ENCODE data around the gene LRP5.

Gene LRP5

GRCh38 chr11:68312117-68312779, at the start of gene LRP5:
Gene LRP5, plus strand, starts transcription at chr11:68312591. Its CDS starts 124 bp downstream, at chr11:68312715.
- peak; percentile 28 to 73 (median 49) for DNase-seq

- no peak for DNase-seq
These were observed 48.9 kb upstream of the LRP5 start for GRCh38 chr11:68263444-68264035.

- no peak for DNase-seq
These were observed 48.1 kb upstream of the LRP5 start for GRCh38 chr11:68264244-68264643.

GRCh38 chr11:68264741-68265540, 47.5 kb upstream of the LRP5 start:
- no peak for DNase-seq

- peak; percentile 27 to 35 (median 32) for DNase-seq
These were observed 46.1 kb upstream of the LRP5 start for GRCh38 chr11:68266121-68266891.

GRCh38 chr11:68266936-68267880, 45.2 kb upstream of the LRP5 start:
- DNase-seq, result peak; percentile 37 to 51 (median 45)

GRCh38 chr11:68267881-68268240, 44.5 kb upstream of the LRP5 start:
- DNase-seq, result no peak

GRCh38 chr11:68269414-68270081, 42.8 kb upstream of the LRP5 start:
- DNase-seq, result peak in 1 of 3 donors; percentile 28

- no peak for DNase-seq
These were observed 42.0 kb upstream of the LRP5 start for GRCh38 chr11:68270196-68271022.

GRCh38 chr11:68271023-68271780, 41.2 kb upstream of the LRP5 start:
- peak; percentile 80 to 86 (median 85) for DNase-seq

GRCh38 chr11:68271781-68272608, 40.4 kb upstream of the LRP5 start, which contains the start of gene C11orf24:
Gene C11orf24, minus strand, starts transcription at chr11:68271973. Its CDS starts 8,206 bp downstream, at chr11:68263767.
- DNase-seq, result peak; percentile 97 to 100 (median 99)

GRCh38 chr11:68273026-68273738, 39.2 kb upstream of the LRP5 start:
- DNase-seq, result no peak

GRCh38 chr11:68274306-68274705, 38.1 kb upstream of the LRP5 start:
- DNase-seq, result no peak

- no peak for DNase-seq
These were observed 36.5 kb upstream of the LRP5 start for GRCh38 chr11:68275721-68276507.

- peak; percentile 49 to 60 (median 58) for DNase-seq
These were observed 35.5 kb upstream of the LRP5 start for GRCh38 chr11:68276861-68277260.

GRCh38 chr11:68279676-68280075, 32.7 kb upstream of the LRP5 start:
- no peak for DNase-seq
